GM19455 (cell line): Measurements from ENCODE around the gene GHITM.
A peak's percentile ranks its signal among the peaks of the same experiment; 100 is the strongest.
"Not testable (repeated sequence)": the region's sequence is repeated elsewhere in the genome, so short reads cannot be mapped to it uniquely, and the experiment has no call there.

Experiments used
- ATAC-seq: cut with Tn5 transposase; IDR thresholded peaks from one replicate; pipeline ENCODE4 v1.9.1; 2021; ENCODE audit not compliant: unreplicated experiment

GHITM gene

GRCh38 chr10:84173501-84173929 is 34.2 kb downstream of the GHITM start, which contains the start of gene GPR15LG:
TSS of gene GPR15LG (plus strand) at chr10:84173801. CDS start at chr10:84173852, 51 bp downstream.
- ATAC-seq: no peak

GRCh38 chr10:84175436-84175835 is 36.1 kb downstream of the GHITM start:
- ATAC-seq: no peak

DNA sequence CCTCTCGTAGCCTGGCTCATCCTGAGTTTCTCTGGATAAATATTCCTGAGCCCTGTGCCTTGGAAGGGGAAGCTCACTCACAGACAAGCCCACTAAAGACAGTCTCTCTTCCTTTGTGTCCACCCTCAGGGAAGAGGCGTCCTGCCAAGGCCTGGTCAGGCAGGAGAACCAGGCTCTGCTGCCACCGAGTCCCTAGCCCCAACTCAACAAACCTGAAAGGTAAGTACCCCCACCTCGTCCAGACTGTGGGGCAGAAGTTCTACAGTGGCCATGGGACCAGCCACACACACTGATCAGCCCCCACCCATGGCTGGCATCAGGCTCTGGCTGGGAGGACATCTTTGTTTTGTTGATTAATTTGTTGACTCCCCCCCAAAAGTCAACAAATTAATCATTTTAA is 37.0 kb downstream of the GHITM start:
- ATAC-seq: no peak

DNA sequence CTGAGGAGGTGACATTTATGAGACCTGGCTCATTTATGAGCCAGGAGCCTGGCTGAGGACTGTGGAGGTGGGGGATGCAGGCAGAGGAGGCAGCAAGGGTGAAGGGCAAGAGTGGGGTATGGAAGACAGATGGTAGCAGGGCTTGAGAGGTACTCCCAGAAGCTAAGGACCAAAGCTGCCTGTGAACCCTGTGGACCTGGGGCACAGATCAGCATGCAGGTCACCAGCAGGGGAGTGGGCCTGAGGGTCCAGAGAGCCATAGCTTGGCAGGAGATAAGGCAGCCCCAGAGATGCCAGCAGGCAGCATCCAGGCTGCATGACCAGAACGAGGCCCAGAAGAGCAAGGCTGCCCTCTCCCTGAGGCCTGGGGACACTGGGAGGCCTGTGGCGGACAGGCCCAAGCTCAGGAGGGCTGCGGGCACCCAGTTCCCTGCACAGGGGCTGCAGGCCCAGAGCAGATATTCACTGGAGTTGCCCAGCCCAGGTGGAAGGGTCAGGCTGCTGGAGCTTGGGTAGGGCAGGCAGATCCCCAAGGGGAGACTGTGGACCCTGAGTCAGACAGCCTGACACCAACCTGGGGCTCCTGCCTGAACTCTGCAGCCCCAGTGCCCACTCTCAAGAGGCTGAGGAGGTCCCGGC is 37.6 kb downstream of the GHITM start:
- no peak for ATAC-seq

- ATAC-seq: peak; percentile 39
Observed at GRCh38 chr10:84177541-84178141, 38.3 kb downstream of the GHITM start.

- ATAC-seq: no peak
Observed at GRCh38 chr10:84178160-84178609, 38.9 kb downstream of the GHITM start.

DNA sequence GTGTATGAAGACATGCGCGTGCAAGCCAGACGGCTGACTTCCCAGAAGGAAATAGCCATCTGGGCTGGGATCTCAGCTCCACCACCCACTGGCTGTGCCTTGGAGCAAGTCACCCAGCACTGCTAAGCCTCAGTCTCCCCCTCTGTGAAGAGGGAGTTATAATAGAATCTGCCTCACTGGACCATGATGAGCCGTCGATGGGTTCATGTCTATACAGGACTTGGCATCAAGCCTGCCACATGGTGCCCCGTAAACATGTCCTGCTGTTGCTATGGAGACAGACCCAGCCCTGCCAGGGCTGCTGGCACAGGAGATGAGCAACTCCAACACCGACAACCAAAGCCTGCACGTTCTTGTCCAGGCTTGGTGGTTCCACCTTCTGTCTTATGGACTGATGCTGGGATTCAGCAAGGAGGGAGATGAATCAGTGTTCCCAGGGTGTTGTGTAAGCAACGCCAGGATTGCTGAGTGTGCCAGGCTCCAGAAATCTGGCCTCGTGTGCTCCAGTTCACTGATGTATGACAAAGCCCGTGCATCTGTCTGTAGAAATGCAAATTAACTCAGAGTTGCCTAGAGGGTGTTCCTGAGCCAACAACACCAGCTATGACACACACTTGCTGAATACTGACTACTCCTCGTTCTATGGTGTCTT is 39.9 kb downstream of the GHITM start:
- peak; percentile 88 for ATAC-seq

DNA sequence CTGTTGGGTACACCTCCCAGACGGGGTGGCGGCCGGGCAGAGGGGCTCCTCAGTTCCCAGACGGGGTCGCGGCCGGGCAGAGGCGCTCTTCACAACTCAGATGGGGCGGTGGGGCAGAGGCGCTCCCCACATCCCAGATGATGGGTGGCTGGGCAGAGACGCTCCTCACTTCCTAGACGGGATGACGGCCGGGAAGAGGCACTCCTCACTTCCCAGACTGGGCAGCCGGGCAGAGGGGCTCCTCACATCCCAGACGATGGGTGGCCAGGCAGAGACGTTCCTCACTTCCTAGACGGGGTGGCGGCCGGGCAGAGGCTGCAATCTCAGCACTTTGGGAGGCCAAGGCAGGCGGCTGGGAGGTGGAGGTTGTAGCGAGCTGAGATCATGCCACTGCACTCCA is 41.1 kb downstream of the GHITM start:
- not testable (repeated sequence) for ATAC-seq

DNA sequence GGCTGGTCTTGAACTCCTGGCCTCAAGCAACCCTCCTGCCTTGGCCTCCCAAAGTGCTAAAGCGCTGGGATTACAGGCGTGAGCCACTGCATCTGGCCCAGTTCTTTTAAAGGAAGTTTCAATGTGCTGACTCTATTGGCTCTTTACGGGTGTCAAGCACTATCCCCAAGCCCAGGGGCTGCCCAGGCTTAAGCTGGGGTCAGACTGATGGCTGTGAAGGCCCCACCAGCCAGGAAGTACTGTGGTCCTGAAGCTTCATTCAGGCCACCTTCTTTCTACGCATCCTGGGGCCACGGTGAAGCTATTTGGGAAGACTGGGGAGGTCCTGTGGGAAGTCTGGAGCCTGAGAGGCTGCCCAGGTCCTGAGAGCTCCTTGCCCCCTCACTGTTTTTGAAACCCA is 42.3 kb downstream of the GHITM start:
- no peak for ATAC-seq

DNA sequence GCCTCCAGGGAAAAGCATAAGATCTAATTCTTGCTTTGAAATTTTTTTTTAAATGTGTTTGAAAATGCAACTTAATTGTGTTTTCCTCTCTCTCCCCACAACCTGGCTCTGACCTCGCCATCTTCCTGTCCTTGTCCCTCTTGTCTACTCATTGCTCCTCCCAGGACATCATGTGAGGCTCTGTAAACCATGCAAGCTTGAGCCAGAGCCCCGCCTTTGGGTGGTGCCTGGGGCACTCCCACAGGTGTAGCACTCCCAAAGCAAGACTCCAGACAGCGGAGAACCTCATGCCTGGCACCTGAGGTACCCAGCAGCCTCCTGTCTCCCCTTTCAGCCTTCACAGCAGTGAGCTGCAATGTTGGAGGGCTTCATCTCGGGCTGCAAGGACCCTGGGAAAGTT is 45.2 kb downstream of the GHITM start:
- no peak for ATAC-seq

DNA sequence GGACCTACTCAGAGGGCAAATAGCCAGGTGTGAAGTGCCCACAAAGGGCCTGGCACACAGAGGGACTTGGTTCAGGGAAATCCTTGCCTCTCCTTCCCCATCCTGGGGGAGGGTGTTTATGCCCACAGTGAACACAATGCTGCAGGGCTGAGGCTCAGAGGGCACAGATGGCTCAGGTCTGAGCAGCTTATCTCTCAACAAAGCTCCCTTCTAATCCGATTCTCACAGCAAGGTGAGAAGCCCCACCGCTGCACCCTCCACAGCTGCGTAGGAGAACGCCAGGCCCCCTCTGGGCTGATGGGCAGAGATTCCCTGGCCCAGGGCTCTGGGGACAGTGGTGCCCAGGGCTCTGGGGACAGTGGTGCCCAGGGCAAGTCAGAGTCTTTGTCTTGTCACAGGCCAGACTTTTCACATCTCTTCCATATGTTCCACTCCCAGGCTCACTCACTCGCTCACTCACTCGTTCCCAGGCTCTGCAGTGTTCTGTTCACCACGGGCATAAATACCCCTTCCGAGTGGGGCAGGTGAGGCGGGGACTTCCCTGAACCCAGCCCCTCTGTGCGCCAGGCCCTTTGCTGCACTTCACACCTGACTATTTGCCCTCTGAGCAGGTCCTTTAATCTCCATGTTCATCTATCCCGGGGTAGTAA is 46.3 kb downstream of the GHITM start:
- no peak for ATAC-seq

- no peak for ATAC-seq
Observed at GRCh38 chr10:84188815-84189214, 49.5 kb downstream of the GHITM start.

GRCh38 chr10:84190621-84191020 is 51.3 kb downstream of the GHITM start:
- ATAC-seq: no peak

DNA sequence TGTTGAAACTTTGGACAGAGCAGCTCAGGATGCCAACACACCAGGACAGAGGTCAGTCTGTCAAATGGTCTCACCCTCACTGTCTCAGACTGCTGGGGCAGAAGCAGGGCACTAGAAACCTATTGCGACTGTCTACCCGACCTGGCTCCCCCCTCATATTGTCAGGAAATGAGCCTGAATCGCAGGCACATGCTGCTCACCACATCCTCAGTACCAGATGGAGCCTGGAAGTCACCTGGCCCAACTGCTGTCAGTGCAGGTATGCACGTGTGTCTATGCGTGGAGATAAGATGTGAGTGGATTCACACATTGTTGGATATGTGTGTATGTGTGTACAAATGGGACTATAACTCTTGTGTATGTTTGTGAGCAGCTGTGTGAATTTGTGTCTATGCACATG is 51.8 kb downstream of the GHITM start:
- no peak for ATAC-seq

GRCh38 chr10:84193327-84193726 is 54.0 kb downstream of the GHITM start:
- no peak for ATAC-seq

- ATAC-seq: no peak
Observed at GRCh38 chr10:84193846-84194423, 54.6 kb downstream of the GHITM start.

DNA sequence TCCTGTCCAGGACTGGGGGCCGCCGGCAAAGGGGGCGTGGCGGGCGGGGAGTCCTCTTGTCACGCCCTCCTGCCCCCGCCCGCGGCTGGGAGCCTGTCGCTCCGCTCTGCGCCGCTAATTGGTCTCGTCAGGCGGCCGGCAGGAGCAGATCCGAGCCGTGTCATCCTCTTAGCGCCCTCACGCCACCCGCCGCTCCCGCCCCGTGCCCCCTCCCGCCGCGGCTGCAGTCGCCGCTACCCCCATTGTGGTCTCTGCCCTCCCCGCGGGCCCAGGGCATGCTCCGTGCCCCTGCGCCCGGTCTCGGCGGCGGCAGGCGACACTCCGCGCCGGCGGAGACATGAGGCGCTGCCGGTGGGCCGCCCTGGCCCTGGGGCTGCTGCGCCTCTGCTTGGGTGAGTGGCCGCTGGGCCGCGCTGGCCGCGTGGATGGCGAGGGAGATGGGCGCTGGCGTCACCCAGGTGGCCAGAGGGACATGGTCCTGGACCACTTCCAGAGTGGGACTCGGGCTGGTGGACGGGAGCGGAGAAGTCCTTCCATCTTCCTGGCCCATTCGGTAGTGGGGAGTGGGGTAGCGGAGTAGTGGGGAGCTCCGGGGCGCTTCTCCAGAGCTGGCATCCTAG is 55.2 kb downstream of the GHITM start, which contains the start of gene CDHR1:
Gene CDHR1, plus strand, starts transcription at position 114 of the 620 bp plus-strand sequence. Its CDS starts 224 bp downstream, at position 338.
- peak; percentile 71 for ATAC-seq

DNA sequence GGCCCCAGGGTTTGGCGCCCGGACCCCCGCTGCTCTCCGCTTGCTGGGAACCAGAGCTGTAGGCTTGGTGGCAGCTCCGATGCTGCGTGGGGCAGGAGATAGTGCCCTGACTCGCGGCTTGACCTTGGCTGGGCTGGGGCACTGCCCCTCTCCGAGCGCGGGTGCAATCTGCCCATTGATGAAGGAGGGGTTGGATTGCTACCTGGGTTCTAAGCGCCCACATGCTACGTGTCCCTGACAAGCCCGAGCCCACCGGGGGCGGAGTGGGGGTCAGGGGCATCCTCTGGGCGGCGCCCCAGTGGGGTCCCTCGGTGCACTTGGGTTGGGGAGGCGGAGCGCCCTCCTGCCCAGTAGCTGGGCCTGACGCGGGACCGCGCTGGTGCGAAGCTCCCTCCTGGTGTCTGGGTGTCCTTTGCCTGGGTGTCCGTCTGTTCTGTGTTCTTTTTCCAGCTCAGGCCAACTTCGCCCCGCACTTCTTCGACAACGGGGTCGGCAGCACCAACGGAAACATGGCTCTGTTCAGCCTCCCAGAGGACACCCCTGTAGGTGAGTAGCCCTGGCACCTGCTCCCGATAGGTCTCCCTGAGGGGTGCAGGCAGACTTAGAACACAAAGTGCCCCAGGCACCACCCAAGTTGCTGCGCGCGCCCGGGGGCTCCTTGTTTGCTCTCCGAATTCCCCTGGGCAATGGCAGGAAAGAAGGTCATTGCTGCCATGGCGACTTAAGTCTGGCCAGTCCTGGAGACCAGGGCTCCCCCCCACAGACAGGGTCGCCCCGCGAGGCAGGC is 55.9 kb downstream of the GHITM start:
- no peak for ATAC-seq

DNA sequence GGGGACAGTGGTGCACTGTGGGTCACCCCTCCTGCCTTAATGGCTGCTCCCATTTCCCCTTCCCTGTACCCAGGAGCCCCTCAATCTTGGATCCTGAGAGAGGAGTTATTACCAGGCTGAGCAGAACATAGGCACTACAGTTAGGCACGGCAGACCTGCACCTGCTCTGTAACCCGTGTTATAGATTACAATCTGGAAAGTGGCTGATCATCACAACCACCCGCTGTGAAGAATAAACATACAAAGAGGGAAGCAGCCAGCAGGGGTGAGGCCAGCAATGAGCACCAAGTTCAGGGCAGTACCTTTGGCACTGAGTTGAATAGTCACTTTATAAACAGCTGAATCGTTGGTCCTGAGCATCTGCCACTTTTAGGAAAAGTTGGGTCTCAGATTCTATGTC is 56.8 kb downstream of the GHITM start:
- ATAC-seq: no peak

DNA sequence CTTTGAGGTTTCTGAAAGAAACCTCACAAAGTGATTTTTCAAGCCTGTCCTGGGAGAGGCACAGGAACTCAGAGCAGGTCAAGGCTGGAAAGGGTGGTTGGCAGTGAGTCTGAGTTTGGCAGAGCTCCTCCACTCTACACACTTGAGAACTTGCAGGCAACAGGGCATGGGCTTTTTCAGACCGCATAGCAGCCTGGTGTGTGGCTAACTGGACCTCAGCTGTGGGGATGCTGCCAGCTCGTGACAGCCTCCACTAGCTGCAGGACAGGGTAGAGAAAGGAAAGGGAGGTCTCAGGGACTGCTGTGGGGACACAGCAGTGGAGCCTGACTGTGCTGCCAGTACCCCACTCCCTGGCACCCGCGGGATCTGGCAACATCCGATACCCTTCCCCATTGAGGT is 57.6 kb downstream of the GHITM start:
- no peak for ATAC-seq
